Prostate gland (tissue), 1 donor: ENCODE measurements around the gene NUP210.

Experiments
- POLR2A ChIP-seq: fragments of 450-650 bp; IDR thresholded peaks from one replicate; pipeline ENCODE4 v1.6.1; 2016; ENCODE audit warnings: antibody characterized with exemption, mild to moderate bottlenecking
- POLR2AphosphoS5 ChIP-seq: sonication (generic); formaldehyde crosslinking; IDR thresholded peaks from one replicate; pipeline ENCODE4 v1.6.1; 2017; ENCODE audit warnings: antibody characterized with exemption

- TF ChIP-seq POLR2A (no peak), POLR2AphosphoS5 (no peak)
Observed at GRCh38 chr3:13296662-13297061, 123.5 kb downstream of the NUP210 start.
